AG10803 (cell line): Measurements from ENCODE around the gene TPRN.

Experiments
- DNase-seq: peaks from one replicate; pipeline ENCODE4 v3.0.0; 2010; ENCODE audit warnings: low read depth
- H3K4me3 ChIP-seq: 2 replicates; pipeline ENCODE4 v1.5.1; 2011; ENCODE audit warnings: mild to moderate bottlenecking, low read length, control low read depth
- TF ChIP-seq, protein P1 (sequence below): conservative IDR thresholded peaks from 2 replicates; pipeline ENCODE4 v1.5.1; 2011; ENCODE audit warnings: mild to moderate bottlenecking, low read length, control low read depth, inconsistent platforms

The TPRN gene

DNA sequence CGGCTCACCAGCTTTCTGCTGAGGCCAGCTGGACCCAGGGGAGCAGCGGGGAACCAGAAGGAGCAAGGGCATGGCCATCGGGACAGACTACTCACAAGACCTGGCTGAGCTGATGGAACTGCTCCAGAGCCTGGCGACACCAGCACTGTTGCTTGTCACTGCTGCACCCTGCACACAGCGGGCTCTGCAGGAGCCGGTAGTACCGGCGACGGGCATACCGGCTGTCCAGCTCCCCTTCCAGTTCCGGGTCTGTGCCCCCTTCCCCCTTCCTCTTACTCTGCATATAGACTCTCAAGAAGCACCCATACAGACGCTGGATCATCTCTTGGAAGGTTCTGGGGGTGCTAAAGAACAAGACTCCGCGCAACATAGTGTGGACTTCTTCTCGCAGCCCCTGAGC is 13.2 kb downstream of the TPRN start:
- TF ChIP-seq, protein P1, sequence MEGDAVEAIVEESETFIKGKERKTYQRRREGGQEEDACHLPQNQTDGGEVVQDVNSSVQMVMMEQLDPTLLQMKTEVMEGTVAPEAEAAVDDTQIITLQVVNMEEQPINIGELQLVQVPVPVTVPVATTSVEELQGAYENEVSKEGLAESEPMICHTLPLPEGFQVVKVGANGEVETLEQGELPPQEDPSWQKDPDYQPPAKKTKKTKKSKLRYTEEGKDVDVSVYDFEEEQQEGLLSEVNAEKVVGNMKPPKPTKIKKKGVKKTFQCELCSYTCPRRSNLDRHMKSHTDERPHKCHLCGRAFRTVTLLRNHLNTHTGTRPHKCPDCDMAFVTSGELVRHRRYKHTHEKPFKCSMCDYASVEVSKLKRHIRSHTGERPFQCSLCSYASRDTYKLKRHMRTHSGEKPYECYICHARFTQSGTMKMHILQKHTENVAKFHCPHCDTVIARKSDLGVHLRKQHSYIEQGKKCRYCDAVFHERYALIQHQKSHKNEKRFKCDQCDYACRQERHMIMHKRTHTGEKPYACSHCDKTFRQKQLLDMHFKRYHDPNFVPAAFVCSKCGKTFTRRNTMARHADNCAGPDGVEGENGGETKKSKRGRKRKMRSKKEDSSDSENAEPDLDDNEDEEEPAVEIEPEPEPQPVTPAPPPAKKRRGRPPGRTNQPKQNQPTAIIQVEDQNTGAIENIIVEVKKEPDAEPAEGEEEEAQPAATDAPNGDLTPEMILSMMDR: no peak
- DNase-seq: no peak
- peak overlapping the region; percentile 96 for H3K4me3 ChIP-seq

DNA sequence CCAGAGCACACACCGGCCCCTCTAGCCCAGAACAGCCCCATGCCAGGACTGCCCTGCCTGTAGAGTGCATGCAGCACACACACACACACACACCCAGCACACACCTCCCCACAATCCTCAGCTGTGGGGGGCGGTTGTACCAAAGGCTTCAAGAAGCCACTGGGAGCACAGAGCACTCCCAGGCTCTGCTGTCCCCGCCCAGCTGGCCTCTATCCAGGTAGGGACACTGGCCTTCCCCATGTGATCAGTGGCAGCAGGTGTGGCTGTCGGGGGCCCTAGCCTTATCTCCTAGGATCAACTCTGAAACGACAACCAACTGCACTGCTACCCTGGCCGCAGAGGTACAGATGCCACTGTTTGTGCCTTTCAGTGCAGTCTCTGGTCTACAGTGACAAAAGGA is 14.2 kb downstream of the TPRN start:
- TF ChIP-seq, protein P1: no peak
- no peak overlapping the region for H3K4me3 ChIP-seq
- no peak for DNase-seq

DNA sequence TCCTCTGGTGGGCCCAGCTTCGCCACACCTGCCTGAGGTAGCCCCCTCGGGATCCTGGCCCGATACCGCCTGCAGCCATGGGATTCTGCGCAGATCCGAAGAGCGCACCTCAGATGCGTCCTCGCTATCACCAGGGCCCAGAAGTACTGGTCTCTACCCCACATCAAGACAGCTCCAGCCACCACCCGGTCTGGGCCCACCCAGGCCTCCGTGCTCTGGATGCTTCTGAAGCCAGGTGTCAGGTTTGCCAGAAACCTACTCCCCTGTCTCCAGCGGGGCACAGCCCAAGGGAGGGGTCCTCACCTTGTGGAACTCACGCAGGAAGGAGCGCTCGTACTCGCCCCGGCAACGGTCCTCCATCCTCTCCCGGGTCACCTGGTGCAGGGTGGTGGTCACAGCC is 14.6 kb downstream of the TPRN start:
- TF ChIP-seq, protein P1: no peak
- DNase-seq: no peak
- H3K4me3 ChIP-seq: no peak overlapping the region

DNA sequence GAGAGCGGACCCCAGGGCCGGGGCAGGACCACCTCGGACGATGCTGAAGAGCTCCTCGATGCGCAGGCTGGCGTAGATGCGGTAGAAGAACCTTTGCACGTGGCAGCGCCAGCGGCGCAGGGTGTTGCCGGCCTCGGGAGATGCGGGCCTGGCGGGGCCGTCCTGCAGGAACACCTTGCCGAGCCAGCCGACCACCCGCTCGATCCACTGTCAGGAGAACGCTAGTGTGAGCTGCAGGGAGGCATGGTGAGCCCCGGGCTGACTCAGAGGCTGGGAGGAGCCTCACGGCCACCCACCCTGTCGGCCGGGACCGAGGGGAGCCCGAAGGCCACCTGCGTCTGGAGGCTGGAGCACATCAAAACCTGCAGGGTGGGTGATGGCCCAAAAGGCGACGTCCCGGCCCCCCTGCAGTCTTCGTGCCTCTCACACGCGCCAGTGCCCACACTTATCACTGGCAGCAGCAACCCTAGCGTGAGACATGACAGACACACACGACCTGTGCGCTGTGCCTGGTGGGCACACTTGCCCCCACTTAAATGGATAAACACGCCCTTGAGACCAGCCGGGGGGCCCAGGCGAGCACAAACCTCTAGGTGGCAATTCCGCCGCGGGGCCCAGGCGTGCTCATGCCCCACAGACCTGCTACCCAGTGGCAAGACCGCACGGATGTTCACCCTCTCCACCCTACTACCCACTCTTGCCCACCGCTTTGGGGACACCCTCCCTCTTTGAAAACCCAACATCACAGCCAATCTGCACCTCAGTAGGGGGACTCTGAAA is 15.5 kb downstream of the TPRN start:
- no peak overlapping the region for H3K4me3 ChIP-seq
- DNase-seq: no peak
- TF ChIP-seq, protein P1: no peak

DNA sequence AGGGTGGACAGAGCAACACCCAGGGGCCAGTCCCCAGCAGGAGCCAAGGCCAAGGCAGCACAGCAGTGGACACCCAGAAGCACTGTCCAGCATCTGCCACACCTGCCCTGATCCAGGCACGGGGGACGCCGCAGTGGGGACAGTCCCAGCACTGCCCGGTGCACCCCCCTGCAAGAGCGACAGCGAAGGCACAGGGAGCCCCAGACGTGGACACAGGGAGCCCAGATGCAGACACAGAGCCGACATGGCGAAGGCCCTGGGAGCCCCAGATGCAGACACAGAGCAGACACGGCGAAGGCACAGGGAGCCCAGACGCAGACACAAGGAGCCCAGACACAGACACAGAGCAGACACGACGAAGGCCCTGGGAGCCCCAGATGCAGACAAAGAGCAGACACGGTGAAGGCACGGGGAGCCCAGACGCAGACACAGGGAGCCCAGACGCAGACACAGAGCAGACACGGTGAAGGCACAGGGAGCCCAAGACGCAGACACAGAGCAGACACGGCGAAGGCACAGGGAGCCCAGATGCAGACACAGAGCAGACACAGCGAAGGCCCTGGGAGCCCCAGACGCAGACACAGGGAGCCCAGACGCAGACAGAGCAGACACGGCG is 16.5 kb downstream of the TPRN start:
- no peak for DNase-seq
- TF ChIP-seq, protein P1: no peak
- no peak overlapping the region for H3K4me3 ChIP-seq

DNA sequence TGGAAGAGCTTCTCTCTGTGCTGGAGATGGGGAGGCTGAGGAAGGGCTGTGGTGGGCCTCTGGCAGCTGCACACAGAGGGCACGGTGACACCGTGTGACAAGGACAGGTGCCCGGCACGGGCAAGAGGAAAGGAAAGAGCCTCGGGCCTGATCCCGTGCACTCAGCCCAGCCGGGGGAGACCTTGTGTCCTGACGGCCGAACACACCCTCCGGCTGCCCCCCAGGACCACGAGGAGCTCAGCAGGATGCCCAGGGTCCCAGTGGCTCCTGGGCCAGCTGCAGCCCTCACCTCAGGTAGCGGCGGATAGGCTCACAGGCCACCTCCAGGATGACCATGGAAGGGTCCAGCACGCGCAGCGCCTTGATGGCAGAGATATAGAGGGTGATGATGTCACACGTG is 17.7 kb downstream of the TPRN start:
- no peak overlapping the region for H3K4me3 ChIP-seq
- DNase-seq: no peak
- TF ChIP-seq, protein P1: no peak

DNA sequence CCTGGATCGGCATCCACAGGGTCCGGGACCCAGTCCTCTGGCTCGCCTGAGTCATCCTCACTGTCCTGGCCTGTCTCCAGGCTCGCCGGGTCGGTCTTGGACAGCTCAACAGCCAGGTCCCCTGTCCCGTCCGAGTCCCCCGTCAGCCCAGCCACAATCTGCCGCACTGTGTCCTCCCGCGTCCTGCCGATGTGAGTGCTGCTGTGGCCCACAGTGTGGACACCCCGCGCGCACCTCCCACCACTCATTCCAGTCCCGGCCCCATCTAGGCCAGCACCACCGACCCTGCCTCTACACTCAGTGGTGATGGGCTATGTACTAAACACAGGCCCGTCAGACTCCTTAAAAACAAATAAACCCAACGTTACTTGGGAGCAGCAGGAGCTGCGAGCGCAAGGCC is 18.9 kb downstream of the TPRN start:
- TF ChIP-seq, protein P1: no peak
- H3K4me3 ChIP-seq: no peak overlapping the region
- DNase-seq: no peak
